ENCODE measurements around the gene CCDC188.

The CCDC188 gene

GRCh38 chr22:20158391-20159036 lies 7.7 kb upstream of the CCDC188 start:
- Histone ChIP-seq H3K27me3 (peaks cover 0 to 46% of the 10 kb centered on the region in 2 donors), H3K4me1 (peaks cover 0 to 8% (median 2%) of the 10 kb centered on the region in 4 donors), H3K36me3 (no peaks in the 10 kb centered on the region), H3K9me3 (no peaks in the 10 kb centered on the region), H3K4me3 (no peak overlapping the region), H3K27ac (no peak overlapping the region)
- intact Hi-C loops (cut with DNase I; ENCODE audit: low total_unique reads), result no loop called here
- DNase-seq, result no peak
- no peak for TF ChIP-seq CTCF (IDR thresholded peaks at IDR 0.05)

- DNase-seq, result no peak
- intact Hi-C loops (cut with DNase I; ENCODE audit: low total_unique reads), result loop anchor here (1.0 kb wide), 2 partner anchors 111 to 128 kb away; partner anchors contain the start of gene RTN4R
- Histone ChIP-seq H3K4me3 (no peak overlapping the region), H3K9me3 (no peaks in the 10 kb centered on the region), H3K27me3 (peaks cover 0 to 46% of the 10 kb centered on the region in 2 donors), H3K36me3 (no peaks in the 10 kb centered on the region), H3K27ac (no peak overlapping the region), H3K4me1 (peaks cover 0 to 8% (median 2%) of the 10 kb centered on the region in 4 donors)
- TF ChIP-seq CTCF (IDR thresholded peaks at IDR 0.05), result no peak
These were observed 6.8 kb upstream of the CCDC188 start for GRCh38 chr22:20157430-20158183.

DNA sequence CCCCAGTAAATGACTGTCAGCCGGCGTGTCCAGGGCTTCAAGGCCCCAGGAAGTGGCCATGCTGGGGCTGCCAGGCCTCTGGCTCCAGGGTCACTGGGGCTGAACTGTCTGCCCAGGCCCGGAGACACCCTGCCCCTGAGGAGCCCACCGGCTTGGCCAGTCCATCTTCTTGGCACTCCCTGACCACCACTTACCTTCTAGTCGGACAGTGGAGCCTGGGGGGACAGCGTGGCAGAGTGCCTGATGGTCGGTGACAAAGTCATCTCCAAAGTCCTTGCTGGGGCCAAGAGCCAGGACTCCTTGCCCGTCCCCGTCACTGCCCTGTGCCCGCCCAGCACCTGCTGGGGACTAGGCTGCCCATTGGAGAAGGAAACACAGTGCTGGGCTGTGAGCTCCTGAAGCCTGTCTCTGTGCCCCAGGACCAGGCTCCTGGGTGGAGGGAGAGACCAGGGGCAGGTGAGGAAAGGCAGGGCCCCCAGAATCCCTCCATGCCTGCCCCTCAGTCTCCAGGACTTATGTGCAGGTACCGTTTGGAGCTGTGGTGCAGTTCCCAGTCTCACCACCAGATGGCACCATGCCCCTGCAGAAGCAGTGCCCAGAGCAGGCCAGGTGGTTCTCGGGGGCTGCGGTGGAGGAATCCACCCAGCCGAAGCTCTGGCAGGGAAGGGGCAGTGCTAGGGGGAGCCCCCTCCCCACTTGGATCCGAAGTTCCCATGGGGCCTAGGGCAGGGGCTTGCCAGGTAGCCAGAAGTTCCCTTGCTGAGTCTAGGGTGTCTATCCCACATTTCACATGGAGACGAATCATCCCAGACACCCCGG lies 6.0 kb upstream of the CCDC188 start:
- peak; percentile 76 to 88 for DNase-seq
- H3K4me3 ChIP-seq, result no peak overlapping the region
- intact Hi-C loops (cut with DNase I; ENCODE audit: low total_unique reads), result loop anchor here (1.0 kb wide), 2 partner anchors 111 to 128 kb away; partner anchors contain the start of gene RTN4R
- H3K27ac ChIP-seq, result no peak overlapping the region
- H3K36me3 ChIP-seq, result no peaks in the 10 kb centered on the region
- peaks cover 0 to 8% (median 2%) of the 10 kb centered on the region in 4 donors for H3K4me1 ChIP-seq
- TF ChIP-seq CTCF (IDR thresholded peaks at IDR 0.05), result peak; percentile 98 to 100
- H3K27me3 ChIP-seq, result peaks cover 0 to 46% of the 10 kb centered on the region in 2 donors
- H3K9me3 ChIP-seq, result no peaks in the 10 kb centered on the region

GRCh38 chr22:20156042-20156389 lies 5.2 kb upstream of the CCDC188 start:
- no peak for TF ChIP-seq CTCF (IDR thresholded peaks at IDR 0.05)
- intact Hi-C loops (cut with DNase I; ENCODE audit: low total_unique reads), result no loop called here
- no peak overlapping the region for H3K4me3 ChIP-seq
- peaks cover 0 to 46% of the 10 kb centered on the region in 2 donors for H3K27me3 ChIP-seq
- H3K9me3 ChIP-seq, result no peaks in the 10 kb centered on the region
- peaks cover 0 to 8% (median 2%) of the 10 kb centered on the region in 4 donors for H3K4me1 ChIP-seq
- H3K27ac ChIP-seq, result no peak overlapping the region
- H3K36me3 ChIP-seq, result no peaks in the 10 kb centered on the region
- no peak for DNase-seq

- peaks cover 0 to 8% (median 2%) of the 10 kb centered on the region in 4 donors for H3K4me1 ChIP-seq
These were observed 4.6 kb upstream of the CCDC188 start for GRCh38 chr22:20155330-20156041.

More at GRCh38 chr22:20155330-20156041, 4.6 kb upstream of the CCDC188 start:
- no peak overlapping the region for H3K4me3 ChIP-seq
- intact Hi-C loops (cut with DNase I; ENCODE audit: low total_unique reads), result no loop called here
- H3K27me3 ChIP-seq, result peaks cover 0 to 46% of the 10 kb centered on the region in 2 donors
- no peaks in the 10 kb centered on the region for H3K9me3 ChIP-seq
- no peak overlapping the region for H3K27ac ChIP-seq
- DNase-seq, result no peak
- no peaks in the 10 kb centered on the region for H3K36me3 ChIP-seq
- no peak for TF ChIP-seq CTCF (IDR thresholded peaks at IDR 0.05)

All from tibial artery (tissue), 4 donors.